Panc1 (cell line): Measurements from ENCODE around the gene INPP4A. TPM values are rescaled to one million over a fixed set of nuclear protein-coding genes. Genes with fewer than 3 reads are reported as not detected.

Experiments
- ATAC-seq: fragments of 200-7000 bp; cut with Tn5 transposase; 2 replicates; pipeline ENCODE4 v1.9.1; 2020; ENCODE audit warnings: mild to moderate bottlenecking, moderate library complexity
- BruUV-seq: library from RNA; stranded (reverse); fragments of 400-500 nt; replicated peaks from 2 replicates; lab custom pipeline; 2021; lab: Mats Ljungman, UMichigan
- CTCF ChIA-PET: fragments of 300-600 bp; sonication (Branson Sonifier 250); formaldehyde crosslinking; loops from one replicate; lab custom pipeline; 2022; ENCODE audit warnings: antibody characterized with exemption; lab: Charles Lee
- POLR2A ChIA-PET: fragments of 300-600 bp; sonication (Branson Sonifier 250); formaldehyde crosslinking; loops from one replicate; lab custom pipeline; 2022; ENCODE audit warnings: antibody characterized with exemption; lab: Charles Lee
- DNase-seq: peaks from one replicate; pipeline ENCODE4 v3.0.0-alpha.2; 2010; ENCODE audit warnings: low read depth, low spot score
- H3K27ac ChIP-seq: 2 replicates; pipeline ENCODE4 v1.5.1; 2011; ENCODE audit warnings: mild to moderate bottlenecking, low read length, inconsistent platforms
- H3K27me3 ChIP-seq: fragments of 200-500 bp; sonication (Bioruptor generic); 2 replicates; pipeline ENCODE4 v1.6.0; 2014; ENCODE audit warnings: low read length, inconsistent platforms; ENCODE audit not compliant: control insufficient read depth, insufficient read depth
- H3K36me3 ChIP-seq: fragments of 200-500 bp; sonication (Bioruptor generic); 2 replicates; pipeline ENCODE4 v1.5.1; 2014; ENCODE audit warnings: inconsistent platforms, mild to moderate bottlenecking, low read length, moderate library complexity; ENCODE audit not compliant: control insufficient read depth, insufficient read depth
- H3K4me1 ChIP-seq: 2 replicates; pipeline ENCODE4 v1.5.1; 2011; ENCODE audit warnings: inconsistent platforms, mild to moderate bottlenecking, low read length, moderate library complexity; ENCODE audit not compliant: control insufficient read depth, insufficient read depth
- H3K4me3 ChIP-seq, 2 experiments: 2 replicates each; pipeline ENCODE4 v1.5.1; 2011 to 2012; ENCODE audit warnings: low read depth in 2 of 2, low read length in 2 of 2, mild to moderate bottlenecking in 2 of 2, inconsistent platforms in 1 of 2, moderate library complexity in 1 of 2
- H3K9me3 ChIP-seq: fragments of 200-500 bp; sonication (Bioruptor generic); 2 replicates; pipeline ENCODE4 v1.5.1; 2014; ENCODE audit warnings: low read depth, mild to moderate bottlenecking, inconsistent platforms, low read length, moderate library complexity; ENCODE audit not compliant: control insufficient read depth, insufficient read depth
- POLR2AphosphoS5 ChIP-seq: IDR thresholded peaks from 2 replicates; pipeline ENCODE4 v1.6.1; 2012; ENCODE audit warnings: mild to moderate bottlenecking, low read depth, low read length, moderate library complexity
- SIN3A ChIP-seq: IDR thresholded peaks from 2 replicates; pipeline ENCODE4 v1.6.1; 2012; ENCODE audit warnings: low read depth, mild to moderate bottlenecking, low read length, moderate library complexity, borderline replicate concordance; ENCODE audit not compliant: insufficient read depth
- TCF7L2 ChIP-seq: IDR thresholded peaks from 2 replicates; pipeline ENCODE4 v1.6.1; 2011; ENCODE audit warnings: mild to moderate bottlenecking, low read depth, low read length, inconsistent platforms
- in situ Hi-C: cut with HindIII; loops from 2 replicates; pipeline ENCODE4 v1.10.0; 2016; ENCODE audit warnings: low sequenced_read_pairs, low pct_unique_long_range_greater_than_20kb
- intact Hi-C: fragments of 100-400 bp; cut with micrococcal nuclease; formaldehyde crosslinking; loops from one replicate; pipeline ENCODE4 v1.10.0; 2022; ENCODE audit not compliant: unreplicated experiment
- total RNA-seq: library from RNA; stranded (reverse); gene quantifications from one replicate; pipeline ENCODE4 v1.2.1, GENCODE V29; 2021; ENCODE audit not compliant: unreplicated experiment
- TF ChIP-seq, protein P1 (sequence below), 2 experiments: IDR thresholded peaks; 2 replicates each; pipeline ENCODE4 v1.6.1; 2011 to 2012; ENCODE audit warnings: low read depth in 2 of 2, control low read depth in 1 of 2, low read length in 1 of 2, mild to moderate bottlenecking in 1 of 2, moderate library complexity in 1 of 2; ENCODE audit not compliant: insufficient read depth in 1 of 2

Gene INPP4A
- total RNA-seq, 1 experiment from 2014 or later: 22.9 TPM

- no peaks in the 10 kb centered on the region for H3K4me1 ChIP-seq
- H3K36me3 ChIP-seq: no peaks in the 10 kb centered on the region
- no peak overlapping the region for H3K4me3 ChIP-seq
- in situ Hi-C loops (no loop called here), intact Hi-C loops (no loop called here)
- TF ChIP-seq, protein P1, sequence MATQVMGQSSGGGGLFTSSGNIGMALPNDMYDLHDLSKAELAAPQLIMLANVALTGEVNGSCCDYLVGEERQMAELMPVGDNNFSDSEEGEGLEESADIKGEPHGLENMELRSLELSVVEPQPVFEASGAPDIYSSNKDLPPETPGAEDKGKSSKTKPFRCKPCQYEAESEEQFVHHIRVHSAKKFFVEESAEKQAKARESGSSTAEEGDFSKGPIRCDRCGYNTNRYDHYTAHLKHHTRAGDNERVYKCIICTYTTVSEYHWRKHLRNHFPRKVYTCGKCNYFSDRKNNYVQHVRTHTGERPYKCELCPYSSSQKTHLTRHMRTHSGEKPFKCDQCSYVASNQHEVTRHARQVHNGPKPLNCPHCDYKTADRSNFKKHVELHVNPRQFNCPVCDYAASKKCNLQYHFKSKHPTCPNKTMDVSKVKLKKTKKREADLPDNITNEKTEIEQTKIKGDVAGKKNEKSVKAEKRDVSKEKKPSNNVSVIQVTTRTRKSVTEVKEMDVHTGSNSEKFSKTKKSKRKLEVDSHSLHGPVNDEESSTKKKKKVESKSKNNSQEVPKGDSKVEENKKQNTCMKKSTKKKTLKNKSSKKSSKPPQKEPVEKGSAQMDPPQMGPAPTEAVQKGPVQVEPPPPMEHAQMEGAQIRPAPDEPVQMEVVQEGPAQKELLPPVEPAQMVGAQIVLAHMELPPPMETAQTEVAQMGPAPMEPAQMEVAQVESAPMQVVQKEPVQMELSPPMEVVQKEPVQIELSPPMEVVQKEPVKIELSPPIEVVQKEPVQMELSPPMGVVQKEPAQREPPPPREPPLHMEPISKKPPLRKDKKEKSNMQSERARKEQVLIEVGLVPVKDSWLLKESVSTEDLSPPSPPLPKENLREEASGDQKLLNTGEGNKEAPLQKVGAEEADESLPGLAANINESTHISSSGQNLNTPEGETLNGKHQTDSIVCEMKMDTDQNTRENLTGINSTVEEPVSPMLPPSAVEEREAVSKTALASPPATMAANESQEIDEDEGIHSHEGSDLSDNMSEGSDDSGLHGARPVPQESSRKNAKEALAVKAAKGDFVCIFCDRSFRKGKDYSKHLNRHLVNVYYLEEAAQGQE (IDR thresholded peaks at IDR 0.05; ENCODE audit: insufficient read depth in 1 of 2, low read depth in 2 of 2, low read length in 1 of 2): no peak
- TF ChIP-seq POLR2AphosphoS5 (no peak), SIN3A (no peak)
- no peaks in the 10 kb centered on the region for H3K9me3 ChIP-seq
- BruUV-seq: no TSS peak
- no peak for ATAC-seq
- H3K27me3 ChIP-seq: no peaks in the 10 kb centered on the region
- no peak for DNase-seq
- ChIA-PET POLR2A (no interaction called here), CTCF (no interaction called here)
- H3K27ac ChIP-seq: no peak overlapping the region
Measured at GRCh38 chr2:98501876-98502275, 57.2 kb downstream of the INPP4A start.

DNA sequence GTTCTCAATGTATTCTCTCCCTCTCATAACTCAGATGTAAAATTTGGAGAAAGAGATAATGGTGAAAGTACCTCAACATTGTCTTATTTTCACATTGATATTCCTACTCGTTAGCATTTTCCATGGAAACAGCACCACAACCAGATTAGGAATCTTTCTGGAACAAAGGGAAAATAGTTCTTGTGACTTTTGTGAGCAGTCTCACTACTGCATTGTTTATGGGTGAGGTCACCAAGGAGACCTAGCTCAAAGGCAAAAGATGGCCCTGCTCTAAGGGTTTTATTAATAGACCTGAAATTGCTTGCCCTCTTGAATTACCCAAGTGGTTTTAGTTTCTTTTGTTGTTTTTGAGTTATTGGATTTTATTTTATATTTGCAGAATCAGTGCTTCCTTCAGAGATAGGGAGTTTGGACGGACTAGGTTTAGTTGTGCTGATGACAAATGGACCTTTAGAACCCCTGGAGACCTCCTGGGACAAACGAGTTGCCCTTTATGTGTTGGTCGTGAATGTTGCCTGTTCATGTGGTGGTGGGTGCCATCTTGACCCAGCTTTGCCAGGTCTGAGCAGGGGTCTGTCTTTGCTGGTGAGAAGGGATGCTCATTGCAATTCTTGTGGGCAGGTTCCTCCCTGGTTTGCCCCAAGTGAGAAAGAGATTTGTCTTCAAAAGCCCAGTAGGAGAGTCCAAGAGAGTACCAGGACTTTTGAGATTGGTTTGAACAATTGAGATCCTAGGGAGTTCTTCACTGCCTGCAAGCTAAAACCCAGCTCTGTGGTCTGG is 58.1 kb downstream of the INPP4A start:
- CTCF ChIA-PET: no interaction called here

More for the DNA sequence above, 58.1 kb downstream of the INPP4A start:
- DNase-seq: no peak
- intact Hi-C loops: no loop called here
- H3K9me3 ChIP-seq: no peaks in the 10 kb centered on the region
- H3K36me3 ChIP-seq: no peaks in the 10 kb centered on the region
- in situ Hi-C loops: no loop called here
- no TSS peak for BruUV-seq
- H3K4me3 ChIP-seq: no peak overlapping the region
- POLR2A ChIA-PET: no interaction called here
- no peaks in the 10 kb centered on the region for H3K27me3 ChIP-seq
- ATAC-seq: no peak
- no peak overlapping the region for H3K27ac ChIP-seq
- no peak for TF ChIP-seq TCF7L2
- TF ChIP-seq POLR2AphosphoS5: no peak
- TF ChIP-seq, protein P1 (IDR thresholded peaks at IDR 0.05; ENCODE audit: insufficient read depth in 1 of 2, low read depth in 2 of 2, low read length in 1 of 2): no peak
- H3K4me1 ChIP-seq: no peaks in the 10 kb centered on the region
